H9 (cell line): Measurements from ENCODE around the gene GARIN6. TPM values are rescaled to one million over a fixed set of nuclear protein-coding genes. Genes with fewer than 3 reads are reported as not detected.

Experiments used
- DNase-seq: peaks from one replicate; pipeline ENCODE4 v3.0.0-alpha.2; 2017
- H2AFZ ChIP-seq: one replicate; pipeline ENCODE4 v1.6.1; 2013; ENCODE audit warnings: mild to moderate bottlenecking, low read length, control low read depth, moderate library complexity
- H2AK5ac ChIP-seq: 2 replicates; pipeline ENCODE4 v1.6.1; 2013; ENCODE audit warnings: low read length, control low read depth, mixed read lengths; ENCODE audit not compliant: insufficient read length
- H2BK120ac ChIP-seq: one replicate; pipeline ENCODE4 v1.6.1; 2013; ENCODE audit warnings: low read depth, mild to moderate bottlenecking, low read length, control low read depth, inconsistent platforms; ENCODE audit not compliant: poor library complexity, severe bottlenecking
- H2BK12ac ChIP-seq: 2 replicates; pipeline ENCODE4 v1.6.1; 2013; ENCODE audit warnings: low read length, control low read depth, mixed read lengths, low read depth; ENCODE audit not compliant: insufficient read length
- H2BK15ac ChIP-seq: 2 replicates; pipeline ENCODE4 v1.6.1; 2013; ENCODE audit warnings: low read depth, low read length, control low read depth
- H2BK20ac ChIP-seq: one replicate; pipeline ENCODE4 v1.6.1; 2013; ENCODE audit warnings: low read depth, mild to moderate bottlenecking, low read length, control low read depth, inconsistent platforms; ENCODE audit not compliant: poor library complexity, severe bottlenecking
- H2BK5ac ChIP-seq: 2 replicates; pipeline ENCODE4 v1.6.1; 2013; ENCODE audit warnings: low read length, control low read depth, mixed read lengths; ENCODE audit not compliant: insufficient read length
- H3K14ac ChIP-seq: 2 replicates; pipeline ENCODE4 v1.6.1; 2013; ENCODE audit warnings: low read length, control low read depth; ENCODE audit not compliant: insufficient read depth
- H3K18ac ChIP-seq: 2 replicates; pipeline ENCODE4 v1.6.1; 2013; ENCODE audit warnings: low read depth, mild to moderate bottlenecking, mixed read lengths, low read length, control low read depth; ENCODE audit not compliant: insufficient read length
- H3K23ac ChIP-seq: 2 replicates; pipeline ENCODE4 v1.6.1; 2013; ENCODE audit warnings: low read length, control low read depth, mixed read lengths, low read depth; ENCODE audit not compliant: insufficient read length
- H3K23me2 ChIP-seq: 2 replicates; pipeline ENCODE4 v1.6.1; 2013; ENCODE audit warnings: low read depth, mild to moderate bottlenecking, mixed read lengths, low read length, control low read depth; ENCODE audit not compliant: insufficient read length, poor library complexity, severe bottlenecking
- H3K27ac ChIP-seq: 2 replicates; pipeline ENCODE4 v1.5.1; 2013; ENCODE audit warnings: low read length, control low read depth, mixed read lengths, low read depth; ENCODE audit not compliant: insufficient read length
- H3K27me3 ChIP-seq: 2 replicates; pipeline ENCODE4 v1.6.1; 2013; ENCODE audit warnings: low read length, control low read depth, inconsistent platforms; ENCODE audit not compliant: insufficient read depth
- H3K4ac ChIP-seq: 2 replicates; pipeline ENCODE4 v1.6.1; 2013; ENCODE audit warnings: low read depth, mild to moderate bottlenecking, control low read depth, inconsistent platforms, low read length, moderate library complexity
- H3K4me1 ChIP-seq: 2 replicates; pipeline ENCODE4 v1.6.1; 2013; ENCODE audit warnings: low read length, control low read depth, inconsistent platforms; ENCODE audit not compliant: insufficient read depth
- H3K4me2 ChIP-seq: 2 replicates; pipeline ENCODE4 v1.6.1; 2013; ENCODE audit warnings: low read length, control low read depth, mixed read lengths; ENCODE audit not compliant: insufficient read length, insufficient read depth
- H3K56ac ChIP-seq: 2 replicates; pipeline ENCODE4 v1.6.1; 2013; ENCODE audit warnings: low read depth, mild to moderate bottlenecking, mixed read lengths, low read length, control low read depth; ENCODE audit not compliant: insufficient read length
- H3K79me1 ChIP-seq: 2 replicates; pipeline ENCODE4 v1.6.1; 2013; ENCODE audit warnings: low read depth, mild to moderate bottlenecking, moderate library complexity, low read length, control low read depth, inconsistent platforms; ENCODE audit not compliant: insufficient read depth, poor library complexity, severe bottlenecking
- H3K79me2 ChIP-seq: 2 replicates; pipeline ENCODE4 v1.6.1; 2013; ENCODE audit warnings: low read length, control low read depth, inconsistent platforms; ENCODE audit not compliant: insufficient read depth
- H3K9ac ChIP-seq: 2 replicates; pipeline ENCODE4 v1.6.1; 2013; ENCODE audit warnings: low read length, control low read depth, mixed read lengths; ENCODE audit not compliant: insufficient read length; ENCODE audit errors: extremely low read depth
- H3K9me3 ChIP-seq: one replicate; pipeline ENCODE4 v1.6.1; 2013; ENCODE audit warnings: low read depth, low read length, inconsistent platforms; ENCODE audit not compliant: control insufficient read depth
- H3T11ph ChIP-seq: one replicate; pipeline ENCODE4 v1.6.1; 2013; ENCODE audit warnings: mild to moderate bottlenecking, low read length, control low read depth, inconsistent platforms
- H4K20me1 ChIP-seq: one replicate; pipeline ENCODE4 v1.6.1; 2013; ENCODE audit not compliant: control insufficient read depth, insufficient read length, insufficient read depth
- H4K5ac ChIP-seq: 2 replicates; pipeline ENCODE4 v1.6.1; 2013; ENCODE audit warnings: low read depth, mild to moderate bottlenecking, mixed read lengths, low read length, control low read depth; ENCODE audit not compliant: insufficient read length
- H4K8ac ChIP-seq: replicated peaks from 2 replicates; pipeline ENCODE4 v1.6.1; 2013; ENCODE audit warnings: low read length, control low read depth, mixed read lengths, low read depth; ENCODE audit not compliant: insufficient read length
- H4K91ac ChIP-seq: 2 replicates; pipeline ENCODE4 v1.6.1; 2013; ENCODE audit warnings: low read depth, mild to moderate bottlenecking, moderate library complexity, mixed read lengths, low read length, control low read depth; ENCODE audit not compliant: insufficient read length
- H3K27ac Mint-ChIP-seq, 3 experiments: 2 replicates in 2 of 3; 3 replicates in 1 of 3; pipeline ENCODE4 v1.8.0; 2020 to 2021; ENCODE audit warnings: mixed read lengths in 3 of 3, mild to moderate bottlenecking in 1 of 3, moderate library complexity in 1 of 3
- H3K27me3 Mint-ChIP-seq: 2 replicates; pipeline ENCODE4 v1.8.0; 2021; ENCODE audit warnings: low read depth, mild to moderate bottlenecking, moderate library complexity, mixed read lengths
- H3K36me3 Mint-ChIP-seq, 3 experiments: 2 replicates in 2 of 3; 3 replicates in 1 of 3; pipeline ENCODE4 v1.8.0; 2020 to 2021; ENCODE audit warnings: low read depth in 3 of 3, mixed read lengths in 3 of 3; ENCODE audit not compliant: insufficient read depth in 1 of 3
- H3K4me1 Mint-ChIP-seq, 2 experiments: 2 replicates each; pipeline ENCODE4 v1.8.0; 2020; ENCODE audit warnings: mixed read lengths in 2 of 2
- H3K4me3 Mint-ChIP-seq, 2 experiments: 2 replicates in 1 of 2; 3 replicates in 1 of 2; pipeline ENCODE4 v1.8.0; 2020 to 2021; ENCODE audit warnings: mild to moderate bottlenecking in 2 of 2, mixed read lengths in 2 of 2, moderate library complexity in 1 of 2
- H3K9me3 Mint-ChIP-seq, 2 experiments: 2 replicates in 1 of 2; 3 replicates in 1 of 2; pipeline ENCODE4 v1.8.0; 2020; ENCODE audit warnings: mild to moderate bottlenecking in 2 of 2, mixed read lengths in 2 of 2, moderate library complexity in 1 of 2
- CTCF ChIP-seq: fragments of 200-600 bp; sonication (generic); conservative IDR thresholded peaks from 3 replicates; pipeline ENCODE4 v1.8.0; 2021; ENCODE audit warnings: antibody characterized with exemption, mild to moderate bottlenecking
- WGBS: extraction: QIAGEN DNeasy Blood & Tissue Kit; methylation state at CpG from one replicate; pipeline ENCODE4 v1.1.7; 2013; ENCODE audit warnings: missing lambda C conversion rate, low lambda C conversion rate, mixed read lengths; ENCODE audit not compliant: insufficient read length; ENCODE audit errors: extremely low coverage; 5-methylcytosine and 5-hydroxymethylcytosine counted together
- long read RNA-seq: library from polyadenylated mRNA; unstranded; transcript quantifications from one replicate; pipeline ENCODE4 v2.0.0, GENCODE V29; 2020
- total RNA-seq: library from RNA; stranded (reverse); gene quantifications from 2 replicates; pipeline ENCODE4 v1.2.1, GENCODE V29; 2021

GARIN6 gene
- not detected in 2 replicates for total RNA-seq
- long read RNA-seq = 0 reads

DNA sequence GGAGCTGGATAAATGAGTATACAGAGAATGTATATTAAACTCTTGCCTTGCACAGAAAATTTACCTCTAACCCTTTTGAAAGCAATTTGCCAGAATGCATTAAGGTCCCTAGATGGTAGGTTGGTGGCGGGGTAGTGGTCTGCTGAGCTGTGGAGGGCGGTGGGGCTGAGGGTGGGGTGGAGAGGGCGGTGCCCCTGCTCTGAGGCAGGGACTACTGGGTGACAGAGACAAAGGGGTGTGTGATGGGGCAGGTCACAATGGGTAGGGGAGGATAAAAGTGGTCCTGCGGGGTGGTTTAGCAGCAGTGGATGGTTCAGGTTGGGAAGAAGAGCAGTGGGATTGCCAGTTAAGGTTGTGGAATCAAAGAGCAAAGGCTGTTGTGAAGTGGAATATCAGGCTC, at the start of gene GARIN6:
Gene GARIN6 (plus strand): TSS at position 301 of the 400 bp plus-strand sequence. CDS start 422 bp downstream, outside the sequence.
- H3K4me3 Mint-ChIP-seq = no peak within 1 kb of the TSS; a peak in 1 of 5 replicates
- peaks cover 0 to 4% of the 10 kb centered on the region in 2 experiments; a peak in 1 of 4 replicates for H3K4me1 Mint-ChIP-seq
- no peaks in the 10 kb centered on the region for H3K36me3 Mint-ChIP-seq
- no peaks in the 10 kb centered on the region for H3K9me3 Mint-ChIP-seq
- H3K79me2 ChIP-seq = no peaks in the 10 kb centered on the region
- no CpG with 5 or more reads among the region's 4 CpGs for WGBS
- H3K4me1 ChIP-seq = no peaks in the 10 kb centered on the region
- H3K9ac ChIP-seq = no peak within 1 kb of the TSS
- no peak within 1 kb of the TSS for H2BK20ac ChIP-seq
- H2BK5ac ChIP-seq = no peak within 1 kb of the TSS
- no peak within 1 kb of the TSS for H4K91ac ChIP-seq
- no peak within 1 kb of the TSS for H3K23ac ChIP-seq
- no peak within 1 kb of the TSS for H3K4me2 ChIP-seq
- H2BK12ac ChIP-seq = no peak within 1 kb of the TSS
- H3T11ph ChIP-seq = no peak within 1 kb of the TSS
- H3K14ac ChIP-seq = no peak within 1 kb of the TSS
- H3K23me2 ChIP-seq = no peaks in the 10 kb centered on the region
- no peaks in the 10 kb centered on the region for H4K20me1 ChIP-seq
- no peak within 1 kb of the TSS for H4K5ac ChIP-seq
- H3K56ac ChIP-seq = no peak within 1 kb of the TSS
- no peak within 1 kb of the TSS for H2AK5ac ChIP-seq
- no peaks in the 10 kb centered on the region for H3K27me3 ChIP-seq
- no peak within 1 kb of the TSS for H2BK15ac ChIP-seq
- H3K27me3 Mint-ChIP-seq = no peaks in the 10 kb centered on the region
- no peak within 1 kb of the TSS for H4K8ac ChIP-seq
- no peaks in the 10 kb centered on the region for H3K79me1 ChIP-seq
- no peaks in the 10 kb centered on the region for H3K9me3 ChIP-seq
- no peak for DNase-seq
- no peak within 1 kb of the TSS for H3K4ac ChIP-seq
- H2BK120ac ChIP-seq = no peak within 1 kb of the TSS
- no peak for TF ChIP-seq CTCF
- no peak within 1 kb of the TSS for H3K27ac ChIP-seq
- H2AFZ ChIP-seq = no peak within 1 kb of the TSS
- H3K18ac ChIP-seq = no peak within 1 kb of the TSS
- peak within 1 kb of the TSS in 1 of 3 experiments; percentile 68; a peak in 2 of 7 replicates for H3K27ac Mint-ChIP-seq
